CD4-positive, CD25-positive, alpha-beta regulatory T cell (primary cell): ENCODE results near the gene ARFGEF3. TPM values are rescaled to one million over a fixed set of nuclear protein-coding genes. Genes with fewer than 3 reads are reported as not detected.

Experiments
- ATAC-seq, 2 donors: fragments of 150-1000 bp; cut with Tn5 transposase; one replicate each; pipeline ENCODE4 v1.10.0; 2021; ENCODE audit warnings: low read depth in 2 of 2, moderate number of reproducible peaks in 2 of 2, moderate library complexity in 1 of 2
- DNase-seq, 3 donors: peaks; one replicate each; pipeline versions ENCODE4 v3.0.0 to v3.0.0-alpha.2; 2012 to 2022; ENCODE audit warnings: mixed read lengths in 1 of 3
- H3K27ac ChIP-seq: one replicate; pipeline ENCODE4 v1.7.0; 2013; ENCODE audit warnings: mild to moderate bottlenecking, low read length; ENCODE audit not compliant: insufficient read depth, poor library complexity, severe bottlenecking
- H3K27me3 ChIP-seq: one replicate; pipeline ENCODE4 v1.7.0; 2013; ENCODE audit warnings: low read length; ENCODE audit not compliant: control insufficient read depth, insufficient read depth
- H3K36me3 ChIP-seq: one replicate; pipeline ENCODE4 v1.7.0; 2013; ENCODE audit warnings: mild to moderate bottlenecking, low read length, moderate library complexity; ENCODE audit not compliant: control insufficient read depth, insufficient read depth
- H3K4me1 ChIP-seq: 2 replicates; pipeline ENCODE4 v1.7.0; 2013; ENCODE audit warnings: mild to moderate bottlenecking, low read length; ENCODE audit not compliant: insufficient read depth, control insufficient read depth, poor library complexity, severe bottlenecking
- H3K4me3 ChIP-seq: one replicate; pipeline ENCODE4 v1.7.0; 2013; ENCODE audit warnings: low read depth, mild to moderate bottlenecking, low read length, moderate library complexity
- H3K9me3 ChIP-seq, 2 experiments: 1 replicate in 1 of 2; 2 replicates in 1 of 2; pipeline ENCODE4 v1.7.0; 2013; ENCODE audit warnings: low read length in 2 of 2, mild to moderate bottlenecking in 1 of 2, moderate library complexity in 1 of 2; ENCODE audit not compliant: control insufficient read depth in 2 of 2
- H3K27ac Mint-ChIP-seq, 3 donors: one replicate each; pipeline ENCODE4 v1.8.0; 2020 to 2022; ENCODE audit warnings: mild to moderate bottlenecking in 3 of 3, mixed read lengths in 3 of 3, moderate library complexity in 2 of 3
- H3K27me3 Mint-ChIP-seq: one replicate; pipeline ENCODE4 v1.8.0; 2022; ENCODE audit warnings: mild to moderate bottlenecking, mixed read lengths
- H3K36me3 Mint-ChIP-seq: one replicate; pipeline ENCODE4 v1.8.0; 2020; ENCODE audit warnings: mixed read lengths
- H3K4me1 Mint-ChIP-seq, 4 donors: one replicate each; pipeline ENCODE4 v1.8.0; 2020 to 2022; ENCODE audit warnings: mixed read lengths in 4 of 4, mild to moderate bottlenecking in 1 of 4
- H3K4me3 Mint-ChIP-seq, 4 donors: one replicate each; pipeline ENCODE4 v1.8.0; 2020 to 2022; ENCODE audit warnings: mild to moderate bottlenecking in 4 of 4, mixed read lengths in 4 of 4, moderate library complexity in 3 of 4
- H3K9me3 Mint-ChIP-seq, 7 donors: one replicate each; pipeline ENCODE4 v1.8.0; 2020 to 2022; ENCODE audit warnings: mixed read lengths in 7 of 7, mild to moderate bottlenecking in 3 of 7, moderate library complexity in 2 of 7
- polyA plus RNA-seq, 4 donors: library from polyadenylated mRNA; unstranded; fragments of 300-500 nt; fragmentation: Illumina TruSeq; gene quantifications; one replicate each; pipeline ENCODE4 v1.2.3, GENCODE V29; 2021
- total RNA-seq: library from RNA; stranded (reverse); gene quantifications from one replicate; pipeline ENCODE4 v1.2.3, GENCODE V29; 2022

Gene ARFGEF3
- total and polyA plus RNA-seq, 5 donors from 2014 or later = not detected

- no peak overlapping the region for H3K27ac Mint-ChIP-seq
- peaks cover 0 to 2% (median 0%) of the 10 kb centered on the region in 7 donors for H3K9me3 Mint-ChIP-seq
- H3K4me1 ChIP-seq = no peaks in the 10 kb centered on the region
- H3K27me3 ChIP-seq = no peaks in the 10 kb centered on the region
- DNase-seq (no peak), ATAC-seq (no peak)
- H3K36me3 ChIP-seq = no peaks in the 10 kb centered on the region
- no peaks in the 10 kb centered on the region for H3K36me3 Mint-ChIP-seq
- peaks cover 14% of the 10 kb centered on the region for H3K27me3 Mint-ChIP-seq
- no peak overlapping the region for H3K4me3 ChIP-seq
- H3K4me1 Mint-ChIP-seq = no peaks in the 10 kb centered on the region
- no peaks in the 10 kb centered on the region for H3K9me3 ChIP-seq
- no peak overlapping the region for H3K27ac ChIP-seq
- H3K4me3 Mint-ChIP-seq = no peak overlapping the region
These were observed 95.9 kb downstream of the ARFGEF3 start for GRCh38 chr6:138257638-138258040.

GRCh38 chr6:138258197-138258596, 96.5 kb downstream of the ARFGEF3 start:
- H3K4me3 ChIP-seq = no peak overlapping the region
- H3K4me3 Mint-ChIP-seq = no peak overlapping the region
- H3K27me3 Mint-ChIP-seq = peaks cover 14% of the 10 kb centered on the region
- H3K4me1 ChIP-seq = no peaks in the 10 kb centered on the region
- H3K9me3 ChIP-seq = no peaks in the 10 kb centered on the region
- H3K36me3 ChIP-seq = no peaks in the 10 kb centered on the region
- H3K9me3 Mint-ChIP-seq = peaks cover 0 to 2% (median 0%) of the 10 kb centered on the region in 7 donors
- ATAC-seq (no peak), DNase-seq (no peak)
- no peak overlapping the region for H3K27ac Mint-ChIP-seq
- H3K27ac ChIP-seq = no peak overlapping the region
- no peaks in the 10 kb centered on the region for H3K36me3 Mint-ChIP-seq
- H3K4me1 Mint-ChIP-seq = no peaks in the 10 kb centered on the region
- H3K27me3 ChIP-seq = no peaks in the 10 kb centered on the region

GRCh38 chr6:138258991-138259390, 97.3 kb downstream of the ARFGEF3 start:
- Histone ChIP-seq H3K4me3 (no peak overlapping the region), H3K4me1 (no peaks in the 10 kb centered on the region), H3K9me3 (no peaks in the 10 kb centered on the region), H3K27ac (no peak overlapping the region), H3K36me3 (no peaks in the 10 kb centered on the region), H3K27me3 (no peaks in the 10 kb centered on the region)
- no peak overlapping the region for H3K27ac Mint-ChIP-seq
- no peak overlapping the region for H3K4me3 Mint-ChIP-seq
- no peaks in the 10 kb centered on the region for H3K36me3 Mint-ChIP-seq
- H3K4me1 Mint-ChIP-seq = no peaks in the 10 kb centered on the region
- H3K27me3 Mint-ChIP-seq = peaks cover 14% of the 10 kb centered on the region
- DNase-seq = no peak
- peaks cover 0 to 2% (median 0%) of the 10 kb centered on the region in 7 donors for H3K9me3 Mint-ChIP-seq
- ATAC-seq = no peak

GRCh38 chr6:138261116-138261780, 99.5 kb downstream of the ARFGEF3 start:
- ATAC-seq (no peak), DNase-seq (no peak)
- Histone ChIP-seq H3K36me3 (no peaks in the 10 kb centered on the region), H3K27me3 (peaks cover 3% of the 10 kb centered on the region), H3K9me3 (no peaks in the 10 kb centered on the region), H3K27ac (no peak overlapping the region), H3K4me3 (no peak overlapping the region), H3K4me1 (no peaks in the 10 kb centered on the region)
- no peaks in the 10 kb centered on the region for H3K36me3 Mint-ChIP-seq
- no peak overlapping the region for H3K27ac Mint-ChIP-seq
- H3K27me3 Mint-ChIP-seq = peaks cover 10% of the 10 kb centered on the region
- H3K9me3 Mint-ChIP-seq = peaks cover 0 to 2% (median 0%) of the 10 kb centered on the region in 7 donors
- H3K4me3 Mint-ChIP-seq = peak overlapping the region in 1 of 4 donors; percentile 58
- no peaks in the 10 kb centered on the region for H3K4me1 Mint-ChIP-seq

GRCh38 chr6:138263963-138264362, 102.2 kb downstream of the ARFGEF3 start:
- peaks cover 5% of the 10 kb centered on the region for H3K27me3 Mint-ChIP-seq
- no peak overlapping the region for H3K27ac ChIP-seq
- H3K9me3 Mint-ChIP-seq = peaks cover 0 to 2% (median 0%) of the 10 kb centered on the region in 7 donors
- no peak overlapping the region for H3K4me3 ChIP-seq
- no peaks in the 10 kb centered on the region for H3K4me1 Mint-ChIP-seq
- H3K4me1 ChIP-seq = no peaks in the 10 kb centered on the region
- H3K4me3 Mint-ChIP-seq = no peak overlapping the region
- DNase-seq (no peak), ATAC-seq (no peak)
- H3K9me3 ChIP-seq = no peaks in the 10 kb centered on the region
- H3K27ac Mint-ChIP-seq = no peak overlapping the region
- no peaks in the 10 kb centered on the region for H3K36me3 ChIP-seq
- H3K36me3 Mint-ChIP-seq = no peaks in the 10 kb centered on the region
- peaks cover 3% of the 10 kb centered on the region for H3K27me3 ChIP-seq

- H3K9me3 Mint-ChIP-seq = peaks cover 0 to 2% (median 0%) of the 10 kb centered on the region in 7 donors
- peaks cover 5% of the 10 kb centered on the region for H3K27me3 Mint-ChIP-seq
- no peak overlapping the region for H3K4me3 Mint-ChIP-seq
- no peak overlapping the region for H3K27ac ChIP-seq
- peaks cover 3% of the 10 kb centered on the region for H3K27me3 ChIP-seq
- no peaks in the 10 kb centered on the region for H3K9me3 ChIP-seq
- no peak for ATAC-seq
- no peaks in the 10 kb centered on the region for H3K36me3 ChIP-seq
- no peak for DNase-seq
- H3K4me3 ChIP-seq = no peak overlapping the region
- H3K36me3 Mint-ChIP-seq = no peaks in the 10 kb centered on the region
- H3K4me1 Mint-ChIP-seq = no peaks in the 10 kb centered on the region
- no peak overlapping the region for H3K27ac Mint-ChIP-seq
- H3K4me1 ChIP-seq = no peaks in the 10 kb centered on the region
These were observed 102.7 kb downstream of the ARFGEF3 start for GRCh38 chr6:138264372-138264880.

GRCh38 chr6:138266095-138266494, 104.4 kb downstream of the ARFGEF3 start:
- Histone ChIP-seq H3K27me3 (peaks cover 3% of the 10 kb centered on the region), H3K4me3 (no peak overlapping the region), H3K36me3 (no peaks in the 10 kb centered on the region), H3K27ac (no peak overlapping the region), H3K9me3 (no peaks in the 10 kb centered on the region), H3K4me1 (no peaks in the 10 kb centered on the region)
- H3K27me3 Mint-ChIP-seq = peaks cover 5% of the 10 kb centered on the region
- peaks cover 0 to 2% (median 0%) of the 10 kb centered on the region in 7 donors for H3K9me3 Mint-ChIP-seq
- DNase-seq (no peak), ATAC-seq (no peak)
- H3K36me3 Mint-ChIP-seq = no peaks in the 10 kb centered on the region
- no peak overlapping the region for H3K27ac Mint-ChIP-seq
- H3K4me1 Mint-ChIP-seq = no peaks in the 10 kb centered on the region
- H3K4me3 Mint-ChIP-seq = no peak overlapping the region
